Renal cortex interstitium (tissue), 15 donors: ENCODE measurements around the gene STYK1. TPM values are rescaled to one million over a fixed set of nuclear protein-coding genes. Genes with fewer than 3 reads are reported as not detected.

Experiments used
- DNase-seq, 11 donors: peaks; one replicate each; pipeline ENCODE4 v3.0.0-alpha.2; 2013; ENCODE audit warnings: low read depth in 9 of 11, low spot score in 4 of 11; ENCODE audit errors: extremely low read depth in 1 of 11
- long read RNA-seq, 16 experiments: transcript quantifications; one replicate each; lab custom pipeline, GENCODE V29; 2026
- polyA plus RNA-seq, 3 donors: library from polyadenylated mRNA; unstranded; fragments of 120-200 nt; gene quantifications; one replicate each; pipeline ENCODE4 v1.2.1, GENCODE V29; 2013; ENCODE audit not compliant: insufficient read length in 3 of 3

STYK1 gene, protein sequence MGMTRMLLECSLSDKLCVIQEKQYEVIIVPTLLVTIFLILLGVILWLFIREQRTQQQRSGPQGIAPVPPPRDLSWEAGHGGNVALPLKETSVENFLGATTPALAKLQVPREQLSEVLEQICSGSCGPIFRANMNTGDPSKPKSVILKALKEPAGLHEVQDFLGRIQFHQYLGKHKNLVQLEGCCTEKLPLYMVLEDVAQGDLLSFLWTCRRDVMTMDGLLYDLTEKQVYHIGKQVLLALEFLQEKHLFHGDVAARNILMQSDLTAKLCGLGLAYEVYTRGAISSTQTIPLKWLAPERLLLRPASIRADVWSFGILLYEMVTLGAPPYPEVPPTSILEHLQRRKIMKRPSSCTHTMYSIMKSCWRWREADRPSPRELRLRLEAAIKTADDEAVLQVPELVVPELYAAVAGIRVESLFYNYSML
- polyA plus RNA-seq, result under 1 TPM; 0.64 to 0.80 (median 0.69) TPM
- long read RNA-seq, donor 1, result 0 reads
- long read RNA-seq, donor 2, result 0 reads
- long read RNA-seq, donor 3, result 0 reads
- long read RNA-seq, donor 4, result 0 reads
- long read RNA-seq, donor 5, result 0 reads
- long read RNA-seq, donor 6, result 0 reads
- long read RNA-seq, donor 7, result 0 reads
- long read RNA-seq, donor 8, result 0 reads
- long read RNA-seq, donor 9, result 0 reads
- long read RNA-seq, donor 10, result 0 reads
- long read RNA-seq, donor 11, result 0 reads
- long read RNA-seq, donor 12, result 0 reads
- long read RNA-seq, donor 13, result 0 reads
- long read RNA-seq, donor 14, result 0 reads
- long read RNA-seq, donor 15, result 0 reads
- long read RNA-seq, donor 16, result 0 reads

- DNase-seq, result peak; percentile 17 to 48 (median 34)
Measured at GRCh38 chr12:10673659-10674384, at the start of gene STYK1. TSS of gene STYK1 (minus strand) at chr12:10674052. CDS start at chr12:10634618, 39,434 bp downstream.

DNA sequence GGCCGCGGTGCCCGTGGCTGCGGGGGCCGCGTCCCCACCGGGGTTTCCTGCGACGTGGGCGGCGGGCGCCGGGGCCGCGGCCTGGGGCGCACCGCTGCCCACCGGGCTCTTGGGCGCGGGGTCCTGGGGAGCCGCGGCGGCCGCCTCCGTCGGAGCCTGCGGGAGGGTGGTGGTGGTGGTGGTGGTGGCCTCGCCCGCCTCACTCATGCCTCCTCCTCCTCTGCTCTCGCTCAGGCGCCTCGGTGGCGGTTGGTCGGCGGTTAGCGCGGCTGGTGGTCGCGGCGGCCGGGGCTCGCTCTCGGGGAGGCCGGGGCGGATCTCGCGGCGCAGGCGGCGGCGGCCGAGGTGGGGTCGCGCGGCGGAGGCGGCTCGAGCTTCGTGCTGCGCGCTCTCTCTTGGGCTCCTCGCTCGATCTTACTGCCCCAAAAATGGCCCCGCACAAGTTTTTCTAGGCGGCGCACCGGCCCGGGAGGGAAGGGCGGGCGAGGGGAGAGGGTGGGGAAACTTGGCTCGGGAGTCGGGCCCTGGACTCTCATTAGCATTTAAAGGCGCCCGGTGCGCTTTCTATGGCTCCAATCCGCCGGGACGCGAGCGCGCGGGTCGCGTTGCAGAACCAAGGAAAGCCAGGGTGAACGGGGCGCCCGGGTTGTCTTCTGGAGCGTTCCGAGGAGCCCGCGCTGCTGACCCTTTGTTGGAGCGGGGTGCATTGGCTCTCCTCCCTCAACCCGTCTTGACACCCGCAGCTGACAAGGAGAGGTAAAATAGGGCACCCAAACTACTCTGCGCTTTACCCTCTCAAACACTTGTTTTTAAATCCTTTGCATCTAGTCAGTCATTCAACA is 49.3 kb upstream of the STYK1 start, which contains the start of gene YBX3:
Gene YBX3, minus strand, starts transcription at position 419 of the 842 bp plus-strand sequence. Its CDS starts 212 bp downstream, at position 207.
- DNase-seq, result peak in 7 of 11 donors; percentile 65 to 86 (median 73)

DNA sequence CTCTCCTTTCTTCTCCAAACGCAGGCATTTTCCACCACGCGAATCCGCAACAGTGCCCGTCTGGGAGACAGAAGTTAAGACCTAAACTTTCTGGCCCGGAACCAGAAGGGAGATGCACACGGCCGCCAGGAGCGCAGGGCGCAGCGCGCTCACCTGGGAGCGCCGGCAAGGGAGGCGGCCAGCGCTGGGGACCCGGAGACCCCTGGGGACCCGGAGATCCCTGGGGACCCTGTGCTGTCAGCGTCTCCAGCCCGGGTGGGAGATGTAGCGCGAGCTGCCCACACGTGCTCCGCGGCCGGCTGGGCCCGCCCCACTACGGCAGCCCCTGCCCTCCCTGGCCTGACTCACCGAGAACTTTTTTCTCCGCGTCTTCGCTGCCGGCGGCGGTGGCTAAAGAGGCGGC is 48.7 kb upstream of the STYK1 start:
- DNase-seq, result peak in 1 of 11 donors; percentile 45

DNA sequence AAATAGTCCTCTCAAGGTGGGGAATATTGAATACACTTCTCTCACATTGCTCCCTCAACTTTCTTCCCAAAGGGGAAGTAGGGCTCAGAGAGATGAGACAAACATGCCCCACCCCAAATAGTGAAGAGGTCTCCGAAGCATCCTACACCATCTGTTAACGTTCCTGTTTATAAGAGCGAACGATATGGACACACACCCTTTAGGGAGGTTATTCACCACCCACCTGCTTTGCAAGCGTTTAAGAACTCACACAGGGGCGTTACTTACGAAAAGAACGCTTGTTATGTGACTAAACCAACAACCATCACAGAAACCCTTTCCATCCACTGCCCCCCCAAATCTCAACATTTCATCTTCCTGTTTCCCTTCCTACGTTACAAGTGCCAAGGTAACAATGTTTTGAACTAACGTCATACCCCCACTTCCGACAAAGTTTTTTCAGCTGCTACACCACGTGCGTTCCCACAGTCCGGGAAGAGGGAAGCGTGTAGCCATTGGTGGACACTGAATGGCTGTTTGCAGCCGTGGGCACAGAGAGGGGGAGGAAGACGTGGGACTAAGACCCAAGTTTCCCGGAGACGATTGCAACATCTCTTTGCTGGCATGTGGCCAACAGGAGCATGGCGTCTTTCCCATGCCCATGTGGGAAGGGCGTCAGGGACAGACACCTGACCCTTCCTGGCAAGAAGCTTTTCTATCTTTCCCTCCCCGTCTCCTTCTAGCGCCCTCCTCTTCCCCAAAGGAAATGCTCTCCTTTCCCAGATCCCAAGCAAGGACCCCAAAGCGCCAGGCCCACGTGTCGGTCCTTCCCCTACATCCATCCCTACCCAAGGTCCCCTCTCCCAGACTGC is 48.0 kb upstream of the STYK1 start:
- DNase-seq, result peak in 10 of 11 donors; percentile 73 to 91 (median 86)

GRCh38 chr12:10720974-10721650 is 47.3 kb upstream of the STYK1 start:
- DNase-seq, result no peak

GRCh38 chr12:10719482-10719881 is 45.6 kb upstream of the STYK1 start:
- DNase-seq, result no peak

- peak in 7 of 11 donors; percentile 46 to 83 (median 71) for DNase-seq
Measured at GRCh38 chr12:10718279-10718821, 44.5 kb upstream of the STYK1 start.

- no peak for DNase-seq
Measured at GRCh38 chr12:10717410-10717809, 43.6 kb upstream of the STYK1 start.

GRCh38 chr12:10716704-10717315 is 43.0 kb upstream of the STYK1 start:
- DNase-seq, result peak in 1 of 11 donors; percentile 31

DNA sequence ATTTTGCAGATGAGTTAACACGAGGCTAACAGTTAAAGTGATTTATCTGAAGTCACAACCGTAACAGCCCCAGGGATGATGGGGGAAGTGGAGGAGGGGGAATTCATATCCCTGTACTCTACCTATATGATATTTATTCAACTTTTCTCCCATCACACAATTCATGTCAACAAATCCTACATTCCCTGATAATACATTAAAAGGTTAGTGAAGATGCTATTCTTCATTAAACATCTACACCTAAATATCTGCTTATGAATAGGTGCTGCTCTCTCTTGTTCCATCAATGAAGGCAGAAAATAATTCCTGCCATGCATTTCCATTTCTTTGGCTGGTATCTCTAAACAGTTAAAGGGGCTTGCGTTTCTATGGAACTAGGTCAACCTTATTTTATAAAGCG is 42.4 kb upstream of the STYK1 start:
- DNase-seq, result no peak

- DNase-seq, result no peak
Measured at GRCh38 chr12:10715491-10715890, 41.6 kb upstream of the STYK1 start.

- DNase-seq, result no peak
Measured at GRCh38 chr12:10709808-10710207, 36.0 kb upstream of the STYK1 start.

DNA sequence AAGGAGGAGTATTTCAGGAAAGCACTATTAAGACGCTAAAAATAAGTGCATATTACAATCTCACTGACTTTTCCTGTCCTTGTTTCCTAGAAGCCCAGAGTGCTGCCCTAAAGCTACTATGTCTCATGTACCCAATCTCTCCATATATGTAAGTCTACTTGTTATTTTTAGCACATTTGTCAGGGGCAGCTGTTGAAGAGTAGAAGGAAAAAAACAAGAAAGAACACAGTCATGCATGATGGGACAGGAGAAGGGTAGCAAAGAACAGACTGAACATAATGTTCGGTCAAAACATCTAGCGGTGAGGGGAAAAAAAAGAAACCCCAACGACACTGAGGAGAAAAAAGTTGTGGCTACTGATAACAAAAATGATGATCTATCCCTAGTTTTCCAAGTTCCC is 35.0 kb upstream of the STYK1 start:
- no peak for DNase-seq

GRCh38 chr12:10705655-10706054 is 31.8 kb upstream of the STYK1 start:
- no peak for DNase-seq

GRCh38 chr12:10701843-10702242 is 28.0 kb upstream of the STYK1 start:
- DNase-seq, result no peak

DNA sequence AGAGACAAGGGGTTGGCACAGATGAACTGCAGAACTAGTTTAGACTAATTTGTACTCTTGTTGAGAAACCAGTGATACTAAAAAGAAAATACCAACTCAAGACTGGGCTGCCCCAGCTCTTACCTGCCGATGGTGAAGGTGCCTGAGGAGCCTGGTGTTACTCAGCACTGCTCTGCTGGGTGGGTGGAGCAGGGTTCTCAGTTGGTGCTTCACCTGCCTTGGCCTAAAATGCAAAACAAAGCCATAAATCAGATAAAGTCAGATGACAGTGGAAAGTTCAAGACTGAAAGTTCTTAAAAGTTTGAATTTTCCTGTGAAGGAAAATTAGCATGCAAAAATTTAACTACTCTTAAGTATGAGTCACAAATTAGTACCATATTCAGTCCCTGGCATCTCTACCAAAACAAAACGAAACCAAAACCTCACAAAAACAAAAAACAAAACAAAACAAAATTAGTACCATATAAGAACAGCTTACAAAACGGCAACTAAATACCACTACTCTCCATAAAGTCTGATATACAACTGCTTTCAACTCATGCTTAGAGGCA is 27.4 kb upstream of the STYK1 start:
- DNase-seq, result no peak
